CD4-positive, alpha-beta T cell treated with Interferon gamma for 1 hour (primary cell): Measurements from ENCODE around the gene ZBTB40.

Source experiments
- DNase-seq: peaks from one replicate; pipeline ENCODE4 v3.0.0-alpha.2; 2020

The ZBTB40 gene

DNA sequence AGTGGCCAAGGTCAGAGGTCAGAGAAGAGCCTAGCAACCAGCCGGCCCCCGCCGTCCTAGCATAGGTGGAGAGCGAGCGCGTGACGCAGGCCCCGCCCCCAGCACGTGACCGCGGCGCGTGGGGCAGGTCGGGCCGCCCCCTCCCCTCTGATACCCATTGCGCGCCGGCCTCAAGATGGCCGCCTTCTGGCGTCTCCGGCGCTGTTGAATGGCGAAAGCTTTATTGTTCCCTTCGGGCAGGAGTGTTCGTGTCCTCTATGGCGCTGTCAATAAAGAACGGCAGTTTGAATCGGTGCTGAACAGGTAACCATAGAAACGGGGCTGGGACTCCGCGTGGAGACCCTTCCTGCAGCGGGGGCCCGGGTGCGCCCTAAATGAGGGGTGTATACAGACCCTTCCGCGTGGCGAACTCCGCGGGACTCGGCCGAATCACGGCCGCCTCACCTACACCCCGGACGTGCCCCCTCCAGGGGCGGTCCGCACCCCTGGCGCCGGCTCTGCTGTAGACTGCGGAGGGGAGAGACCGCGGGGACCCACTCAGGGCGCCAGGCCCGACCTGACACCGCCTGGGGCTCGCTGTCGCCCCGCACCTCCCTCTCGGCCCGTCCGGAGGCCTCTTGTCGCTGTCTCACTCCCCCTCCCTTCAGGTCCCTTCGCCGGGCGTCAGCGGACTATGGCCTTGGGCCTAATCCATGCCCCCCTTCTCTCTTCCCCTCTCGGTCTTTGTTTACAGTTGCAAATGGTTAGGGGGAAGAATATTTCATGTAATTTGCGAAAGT, at the start of gene ZBTB40:
Gene ZBTB40, plus strand, starts transcription at position 150 of the 779 bp plus-strand sequence. CDS start 38,098 bp downstream, outside the sequence.
- DNase-seq = peak; percentile 96

- DNase-seq = no peak
These were observed 49.1 kb upstream of the ZBTB40 start for GRCh38 chr1:22402356-22403053.

GRCh38 chr1:22404486-22404885, 47.2 kb upstream of the ZBTB40 start:
- DNase-seq = no peak

- DNase-seq = no peak
These were observed 44.7 kb upstream of the ZBTB40 start for GRCh38 chr1:22406722-22407495.

GRCh38 chr1:22408230-22408629, 43.4 kb upstream of the ZBTB40 start:
- DNase-seq = no peak

GRCh38 chr1:22410401-22410800, 41.2 kb upstream of the ZBTB40 start:
- DNase-seq = no peak

DNA sequence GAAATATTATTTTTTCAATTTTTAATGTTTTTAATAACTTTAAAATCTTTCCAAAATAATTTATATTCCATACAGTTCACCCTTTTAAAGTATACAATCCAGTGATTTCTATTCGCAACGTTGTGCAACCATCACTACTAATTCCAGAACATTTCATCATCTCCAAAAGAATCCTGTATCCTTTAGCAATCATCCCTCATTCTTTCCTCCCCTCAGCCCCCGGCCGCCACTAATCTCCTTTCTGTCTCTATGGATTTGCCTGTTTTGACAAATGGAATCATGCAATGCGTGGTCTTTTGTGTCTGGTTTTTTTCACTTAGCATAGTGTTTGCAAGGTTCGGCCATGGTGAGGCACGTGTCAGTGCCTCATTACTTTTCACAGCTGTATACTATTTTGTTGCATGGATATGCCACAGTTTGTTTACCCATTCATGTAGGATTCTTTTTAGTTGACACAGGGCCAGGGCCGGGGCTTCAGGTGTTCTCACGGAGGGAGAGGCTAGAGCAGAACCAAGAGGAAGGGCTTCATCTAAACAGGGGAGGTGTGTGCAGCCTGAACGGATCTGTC, 40.6 kb upstream of the ZBTB40 start:
- no peak for DNase-seq

GRCh38 chr1:22411589-22411988, 40.1 kb upstream of the ZBTB40 start:
- DNase-seq = no peak

GRCh38 chr1:22412932-22413727, 38.5 kb upstream of the ZBTB40 start:
- DNase-seq = no peak

DNA sequence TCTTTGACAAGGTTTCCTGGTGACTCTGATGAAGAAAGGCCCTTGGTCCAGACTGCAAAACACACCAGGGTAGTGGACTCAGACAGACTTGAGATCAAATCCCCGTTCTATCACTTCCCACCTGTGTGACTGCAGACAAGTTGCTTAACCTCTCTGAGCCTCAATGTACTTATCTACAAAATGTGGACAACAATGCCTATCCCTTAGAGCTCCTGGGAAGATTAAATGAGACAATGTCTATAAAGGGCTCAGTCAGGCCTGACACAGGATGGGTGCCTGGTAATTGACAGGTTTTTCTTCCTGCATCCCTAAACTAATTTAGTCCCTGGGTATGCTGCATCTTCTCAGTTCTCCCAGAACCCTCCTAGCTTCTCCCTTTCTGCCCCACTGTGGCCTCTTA, 37.9 kb upstream of the ZBTB40 start:
- no peak for DNase-seq

DNA sequence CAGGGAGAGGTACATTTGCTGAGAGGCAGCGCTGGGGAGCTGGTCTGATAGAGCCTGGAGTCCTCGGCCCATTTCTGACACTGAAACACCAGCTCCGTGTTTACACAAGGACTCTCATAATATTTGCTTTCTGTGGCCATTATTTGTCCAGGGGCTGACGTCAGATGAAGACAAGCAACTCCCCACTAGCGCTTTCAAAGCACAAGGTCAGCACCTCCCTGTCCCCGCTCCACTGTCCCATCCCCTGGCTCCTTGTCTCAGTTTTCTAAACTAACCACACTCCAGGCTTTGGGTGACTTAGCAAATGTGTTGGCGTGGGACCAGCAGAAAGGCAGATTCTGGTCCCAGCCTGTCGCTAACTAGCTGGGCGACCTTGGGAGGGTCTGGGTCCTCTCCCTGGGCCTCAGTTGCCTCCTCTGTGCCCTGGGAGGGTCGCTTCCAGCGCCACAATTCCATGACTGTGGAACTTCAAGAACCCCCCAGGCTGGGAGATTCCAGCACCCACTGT, 37.4 kb upstream of the ZBTB40 start:
- DNase-seq = no peak

- no peak for DNase-seq
These were observed 36.2 kb upstream of the ZBTB40 start for GRCh38 chr1:22415489-22415888.

- peak; percentile 47 for DNase-seq
These were observed 34.8 kb upstream of the ZBTB40 start for GRCh38 chr1:22416555-22417454.

- no peak for DNase-seq
These were observed 34.2 kb upstream of the ZBTB40 start for GRCh38 chr1:22417466-22417865.

DNA sequence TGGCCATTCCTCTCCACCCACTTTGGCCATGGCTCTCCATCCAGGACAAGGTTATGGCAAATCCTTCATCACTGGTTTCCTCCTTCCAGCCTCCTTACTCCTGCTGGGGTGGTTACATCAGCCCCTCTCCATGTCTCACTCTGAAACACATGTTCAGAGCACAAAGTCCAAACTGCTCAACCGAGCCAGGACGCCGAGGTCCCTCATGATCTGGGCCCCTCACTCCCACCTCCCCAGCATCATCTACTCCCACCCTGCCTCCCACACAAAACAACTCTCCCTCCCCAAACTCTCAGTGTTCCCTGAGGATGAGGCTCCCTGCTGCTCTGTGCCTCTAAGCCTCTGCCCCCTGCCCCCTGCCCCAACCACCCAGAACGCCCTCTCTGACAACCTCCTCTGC, 33.3 kb upstream of the ZBTB40 start:
- no peak for DNase-seq

- no peak for DNase-seq
These were observed 32.7 kb upstream of the ZBTB40 start for GRCh38 chr1:22418933-22419382.

GRCh38 chr1:22420455-22421053, 31.1 kb upstream of the ZBTB40 start:
- DNase-seq = peak; percentile 43

GRCh38 chr1:22426781-22427180, 24.9 kb upstream of the ZBTB40 start:
- no peak for DNase-seq

- no peak for DNase-seq
These were observed 23.0 kb upstream of the ZBTB40 start for GRCh38 chr1:22428672-22429071.

DNA sequence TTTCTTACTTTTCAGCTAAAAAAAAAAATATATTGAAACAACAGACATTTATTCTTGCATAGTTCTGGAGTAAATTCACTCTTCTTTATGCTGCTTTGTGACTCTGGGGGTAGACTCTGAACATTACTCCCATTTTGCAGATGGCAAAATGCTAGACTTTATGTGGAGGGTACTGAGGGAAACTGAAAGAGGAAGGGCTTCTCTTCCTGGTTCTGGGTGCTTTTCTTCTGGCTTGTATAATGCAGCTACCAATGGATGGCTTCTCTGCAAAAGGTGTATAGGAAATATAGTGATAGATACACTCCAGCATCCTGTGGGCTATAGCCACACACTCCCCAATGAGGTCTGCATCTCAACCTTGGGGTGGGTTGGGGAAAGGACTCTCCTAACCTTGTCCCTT, 19.7 kb upstream of the ZBTB40 start:
- no peak for DNase-seq

- no peak for DNase-seq
These were observed 16.9 kb upstream of the ZBTB40 start for GRCh38 chr1:22434717-22435116.
